ENCODE results near the gene CENPP.
A peak's percentile ranks its signal among the peaks of the same experiment; 100 is the strongest.

Gene CENPP

DNA sequence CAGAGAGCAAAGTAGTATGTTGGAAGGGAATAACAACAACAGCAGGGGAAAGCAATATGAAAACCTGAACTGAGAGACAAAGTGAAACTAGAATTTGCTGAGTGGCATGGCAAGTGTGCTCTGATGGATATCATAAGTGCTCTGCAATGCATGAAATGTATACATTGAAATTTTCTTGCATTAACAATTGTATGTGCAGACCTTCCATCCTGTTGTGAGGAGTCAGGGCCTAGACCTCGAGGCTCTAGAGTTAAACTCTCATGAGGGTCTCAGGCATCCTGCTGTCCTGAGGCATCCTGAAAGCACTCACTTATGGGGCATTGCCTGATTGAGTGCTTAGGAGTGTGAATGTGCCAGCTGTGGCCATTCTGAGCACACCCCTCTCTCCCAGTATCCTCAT, 208.9 kb downstream of the CENPP start:
- ATAC-seq (replicated peaks) (no peak), DNase-seq (no peak)
- H3K27me3 Mint-ChIP-seq: no peaks in the 10 kb centered on the region
- peaks cover 13 to 27% of the 10 kb centered on the region in 2 donors for H3K4me1 Mint-ChIP-seq
- H3K4me3 Mint-ChIP-seq: no peak overlapping the region
- peaks cover 3 to 17% of the 10 kb centered on the region in 2 donors for H3K36me3 Mint-ChIP-seq
- H3K9me3 Mint-ChIP-seq: peaks cover 4 to 6% of the 10 kb centered on the region in 2 donors
- H3K27ac Mint-ChIP-seq: no peak overlapping the region

- H3K9me3 Mint-ChIP-seq: peaks cover 4 to 6% of the 10 kb centered on the region in 2 donors
- peaks cover 3 to 17% of the 10 kb centered on the region in 2 donors for H3K36me3 Mint-ChIP-seq
- no peak within 1 kb of the TSS for H3K4me3 Mint-ChIP-seq
- peaks cover 13 to 27% of the 10 kb centered on the region in 2 donors for H3K4me1 Mint-ChIP-seq
- ATAC-seq (replicated peaks) (peak in 1 of 2 donors; percentile 10), DNase-seq (no peak)
- no peak within 1 kb of the TSS for H3K27ac Mint-ChIP-seq
- no peaks in the 10 kb centered on the region for H3K27me3 Mint-ChIP-seq
Measured at GRCh38 chr9:92535940-92536850, 210.4 kb downstream of the CENPP start, which contains the start of gene ECM2. Gene ECM2 (minus strand): TSS chr9:92535990. CDS start chr9:92522866, 13,124 bp downstream.

GRCh38 chr9:92538541-92538940, 212.8 kb downstream of the CENPP start:
- Mint-ChIP-seq H3K9me3 (peaks cover 0 to 4% of the 10 kb centered on the region in 2 donors), H3K4me3 (no peak overlapping the region), H3K4me1 (peaks cover 13 to 27% of the 10 kb centered on the region in 2 donors), H3K27me3 (no peaks in the 10 kb centered on the region), H3K27ac (no peak overlapping the region), H3K36me3 (peaks cover 0 to 6% of the 10 kb centered on the region in 2 donors)
- DNase-seq: no peak
- no peak for ATAC-seq (replicated peaks)

GRCh38 chr9:92543972-92544371, 218.2 kb downstream of the CENPP start:
- no peak for ATAC-seq (replicated peaks)
- Mint-ChIP-seq H3K4me1 (no peaks in the 10 kb centered on the region), H3K4me3 (no peak overlapping the region), H3K36me3 (peaks cover 5 to 8% of the 10 kb centered on the region in 2 donors), H3K9me3 (peaks cover 0 to 2% of the 10 kb centered on the region in 2 donors), H3K27ac (no peak overlapping the region), H3K27me3 (no peaks in the 10 kb centered on the region)
- no peak for DNase-seq

- Mint-ChIP-seq H3K9me3 (peaks cover 0 to 2% of the 10 kb centered on the region in 2 donors), H3K36me3 (peaks cover 5 to 8% of the 10 kb centered on the region in 2 donors), H3K27me3 (no peaks in the 10 kb centered on the region), H3K27ac (no peak overlapping the region), H3K4me3 (no peak overlapping the region), H3K4me1 (no peaks in the 10 kb centered on the region)
- DNase-seq: no peak
- no peak for ATAC-seq (replicated peaks)
Measured at GRCh38 chr9:92545002-92545510, 219.3 kb downstream of the CENPP start.

DNA sequence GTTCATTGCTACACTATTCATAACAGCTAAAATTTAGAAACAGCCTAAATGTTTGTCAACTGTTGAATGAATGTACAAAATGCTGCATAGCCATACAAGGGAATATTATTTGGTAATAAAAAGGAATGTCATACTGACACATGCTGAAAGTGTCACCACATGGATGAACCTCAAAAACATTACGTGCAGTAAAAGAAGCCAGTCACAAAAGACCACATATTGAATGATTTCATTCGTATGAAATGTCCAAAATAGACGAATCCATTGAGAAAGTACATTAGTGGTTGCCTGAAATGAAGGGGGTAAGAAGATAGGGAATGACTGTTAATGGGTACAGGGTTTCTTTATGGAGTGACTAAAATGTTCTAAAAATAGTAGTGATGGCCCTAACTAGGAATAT, 221.6 kb downstream of the CENPP start:
- peaks cover 5 to 8% of the 10 kb centered on the region in 2 donors for H3K36me3 Mint-ChIP-seq
- no peak overlapping the region for H3K27ac Mint-ChIP-seq
- H3K27me3 Mint-ChIP-seq: no peaks in the 10 kb centered on the region
- H3K4me3 Mint-ChIP-seq: no peak overlapping the region
- H3K4me1 Mint-ChIP-seq: no peaks in the 10 kb centered on the region
- no peak for DNase-seq
- no peak for ATAC-seq (replicated peaks)
- peaks cover 0 to 2% of the 10 kb centered on the region in 2 donors for H3K9me3 Mint-ChIP-seq

DNA sequence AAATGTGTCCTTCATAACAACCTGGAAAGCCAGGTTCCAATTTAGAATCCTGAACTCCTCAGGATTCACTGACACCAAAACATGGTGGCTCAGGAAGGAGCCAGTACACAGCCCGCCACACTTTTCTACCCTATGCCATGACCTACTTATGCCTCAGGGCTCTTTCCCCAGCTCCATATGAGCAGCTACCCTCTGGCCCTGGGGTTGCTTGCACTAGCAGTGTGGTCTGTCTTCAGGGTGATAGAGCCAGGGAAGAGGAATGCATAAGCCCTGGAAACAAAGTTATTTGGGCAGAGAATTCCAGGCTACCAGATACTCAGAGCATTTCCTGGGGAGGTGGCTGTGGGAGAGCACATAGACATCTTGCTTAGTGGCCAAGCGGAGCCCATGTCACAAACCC, 225.0 kb downstream of the CENPP start:
- no peak for DNase-seq
- ATAC-seq (replicated peaks): no peak
- Mint-ChIP-seq H3K9me3 (peaks cover 2 to 3% of the 10 kb centered on the region in 2 donors), H3K4me3 (no peak overlapping the region), H3K36me3 (peaks cover 5 to 7% of the 10 kb centered on the region in 2 donors), H3K4me1 (peaks cover 3% of the 10 kb centered on the region in 2 donors), H3K27ac (peak overlapping the region; percentile 21), H3K27me3 (no peaks in the 10 kb centered on the region)

GRCh38 chr9:92558612-92559374, 233.0 kb downstream of the CENPP start:
- peaks cover 5 to 10% of the 10 kb centered on the region in 2 donors for H3K36me3 Mint-ChIP-seq
- no peak for DNase-seq
- no peak overlapping the region for H3K27ac Mint-ChIP-seq
- ATAC-seq (replicated peaks): no peak
- H3K9me3 Mint-ChIP-seq: peaks cover 2 to 3% of the 10 kb centered on the region in 2 donors
- no peak overlapping the region for H3K4me3 Mint-ChIP-seq
- no peaks in the 10 kb centered on the region for H3K27me3 Mint-ChIP-seq
- H3K4me1 Mint-ChIP-seq: peaks cover 3 to 6% of the 10 kb centered on the region in 2 donors

GRCh38 chr9:92561374-92562330, 235.9 kb downstream of the CENPP start:
- Mint-ChIP-seq H3K4me3 (no peak overlapping the region), H3K27ac (no peak overlapping the region), H3K27me3 (no peaks in the 10 kb centered on the region), H3K9me3 (peaks cover 5 to 6% of the 10 kb centered on the region in 2 donors), H3K36me3 (peaks cover 7 to 16% of the 10 kb centered on the region in 2 donors), H3K4me1 (no peaks in the 10 kb centered on the region)
- no peak for DNase-seq
- no peak for ATAC-seq (replicated peaks)

- H3K9me3 Mint-ChIP-seq: peaks cover 8 to 10% of the 10 kb centered on the region in 2 donors
Measured at GRCh38 chr9:92562461-92562967, 236.8 kb downstream of the CENPP start.

DNA sequence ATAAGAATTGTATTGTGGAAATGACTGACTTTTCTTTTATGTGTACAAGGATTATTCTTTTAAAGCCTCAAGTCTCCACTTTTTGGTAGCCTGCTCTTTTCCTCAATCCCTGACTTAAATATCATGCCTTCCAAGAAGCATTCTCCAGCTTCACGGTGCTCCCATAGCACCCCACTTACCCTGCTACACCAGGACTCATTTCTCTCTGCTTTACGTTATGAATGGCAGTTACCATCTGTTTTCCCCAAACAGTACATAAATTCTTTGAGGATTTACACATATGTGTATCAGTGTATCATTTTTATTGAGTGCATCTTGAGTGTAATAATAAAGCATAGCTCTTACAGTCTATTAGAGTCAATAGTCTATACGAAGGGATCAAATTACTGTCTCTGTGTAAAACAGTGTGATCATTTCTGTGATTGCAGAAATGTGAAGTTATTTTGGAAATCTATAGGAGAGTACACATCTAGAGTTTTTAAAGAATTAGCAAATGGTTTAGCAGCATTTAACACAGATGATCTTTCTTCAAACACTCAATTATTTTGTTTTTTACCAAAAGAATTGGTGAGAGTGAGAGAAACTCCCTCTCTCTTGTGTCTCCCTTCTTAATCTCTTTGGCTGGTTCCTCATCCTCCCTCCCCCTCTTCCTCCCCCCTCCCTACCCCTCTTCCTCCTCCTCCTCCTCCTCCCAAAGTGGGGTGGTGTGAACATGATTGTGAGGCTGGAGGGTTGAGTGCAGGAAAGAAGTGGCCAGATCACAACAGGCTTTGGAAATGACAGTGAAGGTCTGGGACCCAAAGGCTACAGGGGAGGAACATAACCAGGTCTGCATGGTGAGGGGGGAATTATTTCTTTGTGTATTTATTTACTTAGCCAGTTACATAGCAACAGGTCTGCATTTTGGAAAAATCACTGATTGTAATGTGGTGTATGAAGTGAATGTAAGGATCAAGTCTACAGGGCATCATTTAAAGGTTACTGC, 237.7 kb downstream of the CENPP start:
- no peak overlapping the region for H3K4me3 Mint-ChIP-seq
- peaks cover 9 to 10% of the 10 kb centered on the region in 2 donors for H3K9me3 Mint-ChIP-seq
- no peaks in the 10 kb centered on the region for H3K4me1 Mint-ChIP-seq
- ATAC-seq (replicated peaks) (no peak), DNase-seq (no peak)
- no peaks in the 10 kb centered on the region for H3K27me3 Mint-ChIP-seq
- no peak overlapping the region for H3K27ac Mint-ChIP-seq
- peaks cover 7 to 11% of the 10 kb centered on the region in 2 donors for H3K36me3 Mint-ChIP-seq

More at GRCh38 chr9:92562461-92562967, 236.8 kb downstream of the CENPP start:
- DNase-seq (no peak), ATAC-seq (replicated peaks) (no peak)
- no peaks in the 10 kb centered on the region for H3K4me1 Mint-ChIP-seq
- no peak overlapping the region for H3K27ac Mint-ChIP-seq
- H3K27me3 Mint-ChIP-seq: no peaks in the 10 kb centered on the region
- no peak overlapping the region for H3K4me3 Mint-ChIP-seq
- peaks cover 10 to 16% of the 10 kb centered on the region in 2 donors for H3K36me3 Mint-ChIP-seq

GRCh38 chr9:92564504-92564903, 238.8 kb downstream of the CENPP start:
- Mint-ChIP-seq H3K27me3 (no peaks in the 10 kb centered on the region), H3K4me1 (no peaks in the 10 kb centered on the region), H3K36me3 (peaks cover 7 to 11% of the 10 kb centered on the region in 2 donors), H3K9me3 (peaks cover 9 to 10% of the 10 kb centered on the region in 2 donors), H3K4me3 (no peak overlapping the region), H3K27ac (no peak overlapping the region)
- DNase-seq (no peak), ATAC-seq (replicated peaks) (no peak)
